ENCODE results near the gene NANS.
"Not testable (repeated sequence)": the region's sequence is repeated elsewhere in the genome, so short reads cannot be mapped to it uniquely, and the experiment has no call there.

Gene NANS

GRCh38 chr9:98049288-98050072, 7.1 kb upstream of the NANS start:
- no peaks in the 10 kb centered on the region for H3K27me3 Mint-ChIP-seq
- H3K36me3 Mint-ChIP-seq (ENCODE audit: low read depth) = peaks cover 76% of the 10 kb centered on the region
- H3K4me1 Mint-ChIP-seq (ENCODE audit: low read depth) = peaks cover 43% of the 10 kb centered on the region
- H3K9me3 Mint-ChIP-seq = peaks cover 5% of the 10 kb centered on the region
- DNase-seq = no peak
- H3K27ac Mint-ChIP-seq = no peak overlapping the region
- no peak overlapping the region for H3K4me3 Mint-ChIP-seq

GRCh38 chr9:98050351-98050750, 6.2 kb upstream of the NANS start:
- Mint-ChIP-seq H3K27me3 (no peaks in the 10 kb centered on the region), H3K27ac (no peak overlapping the region), H3K36me3 (ENCODE audit: low read depth) (peaks cover 75% of the 10 kb centered on the region), H3K9me3 (peaks cover 2% of the 10 kb centered on the region), H3K4me1 (ENCODE audit: low read depth) (peaks cover 41% of the 10 kb centered on the region), H3K4me3 (no peak overlapping the region)
- no peak for DNase-seq

GRCh38 chr9:98054376-98054951, 2.1 kb upstream of the NANS start:
- no peaks in the 10 kb centered on the region for H3K9me3 Mint-ChIP-seq
- no peak overlapping the region for H3K27ac Mint-ChIP-seq
- DNase-seq = no peak
- no peaks in the 10 kb centered on the region for H3K27me3 Mint-ChIP-seq
- H3K36me3 Mint-ChIP-seq (ENCODE audit: low read depth) = peaks cover 56% of the 10 kb centered on the region
- H3K4me3 Mint-ChIP-seq = no peak overlapping the region
- peaks cover 42% of the 10 kb centered on the region for H3K4me1 Mint-ChIP-seq (ENCODE audit: low read depth)

- Mint-ChIP-seq H3K4me1 (ENCODE audit: low read depth) (peaks cover 38% of the 10 kb centered on the region), H3K4me3 (peak overlapping the region; percentile 96), H3K36me3 (ENCODE audit: low read depth) (peaks cover 56% of the 10 kb centered on the region), H3K27me3 (no peaks in the 10 kb centered on the region), H3K27ac (peak overlapping the region; percentile 96), H3K9me3 (no peaks in the 10 kb centered on the region)
- DNase-seq = no peak
Measured at GRCh38 chr9:98057138-98057799, 737 bp downstream of the NANS start.

GRCh38 chr9:98062161-98062560, 5.6 kb downstream of the NANS start:
- Mint-ChIP-seq H3K27me3 (no peaks in the 10 kb centered on the region), H3K36me3 (ENCODE audit: low read depth) (peaks cover 81% of the 10 kb centered on the region), H3K4me1 (ENCODE audit: low read depth) (peaks cover 34% of the 10 kb centered on the region), H3K4me3 (no peak overlapping the region), H3K9me3 (no peaks in the 10 kb centered on the region), H3K27ac (no peak overlapping the region)
- DNase-seq = no peak

- no peak for DNase-seq
- H3K27ac Mint-ChIP-seq = no peak overlapping the region
- H3K4me1 Mint-ChIP-seq (ENCODE audit: low read depth) = peaks cover 17% of the 10 kb centered on the region
- H3K27me3 Mint-ChIP-seq = no peaks in the 10 kb centered on the region
- H3K36me3 Mint-ChIP-seq (ENCODE audit: low read depth) = peaks cover 78% of the 10 kb centered on the region
- no peak overlapping the region for H3K4me3 Mint-ChIP-seq
- no peaks in the 10 kb centered on the region for H3K9me3 Mint-ChIP-seq
Measured at GRCh38 chr9:98064623-98065392, 8.3 kb downstream of the NANS start.

GRCh38 chr9:98066235-98066634, 9.7 kb downstream of the NANS start:
- no peak overlapping the region for H3K4me3 Mint-ChIP-seq
- peaks cover 71% of the 10 kb centered on the region for H3K36me3 Mint-ChIP-seq (ENCODE audit: low read depth)
- no peak overlapping the region for H3K27ac Mint-ChIP-seq
- H3K27me3 Mint-ChIP-seq = no peaks in the 10 kb centered on the region
- no peaks in the 10 kb centered on the region for H3K9me3 Mint-ChIP-seq
- no peak for DNase-seq
- peaks cover 14% of the 10 kb centered on the region for H3K4me1 Mint-ChIP-seq (ENCODE audit: low read depth)

GRCh38 chr9:98067184-98067583, 10.7 kb downstream of the NANS start:
- H3K4me3 Mint-ChIP-seq = no peak overlapping the region
- H3K36me3 Mint-ChIP-seq (ENCODE audit: low read depth) = peaks cover 67% of the 10 kb centered on the region
- no peak overlapping the region for H3K27ac Mint-ChIP-seq
- H3K4me1 Mint-ChIP-seq (ENCODE audit: low read depth) = peaks cover 14% of the 10 kb centered on the region
- H3K27me3 Mint-ChIP-seq = no peaks in the 10 kb centered on the region
- no peaks in the 10 kb centered on the region for H3K9me3 Mint-ChIP-seq
- no peak for DNase-seq

- Mint-ChIP-seq H3K27me3 (no peaks in the 10 kb centered on the region), H3K27ac (no peak overlapping the region), H3K4me3 (no peak overlapping the region), H3K9me3 (no peaks in the 10 kb centered on the region), H3K36me3 (ENCODE audit: low read depth) (peaks cover 49% of the 10 kb centered on the region), H3K4me1 (ENCODE audit: low read depth) (peaks cover 19% of the 10 kb centered on the region)
- DNase-seq = no peak
Measured at GRCh38 chr9:98069551-98069950, 13.0 kb downstream of the NANS start.

- Mint-ChIP-seq H3K27ac (no peak overlapping the region), H3K27me3 (no peaks in the 10 kb centered on the region), H3K9me3 (no peaks in the 10 kb centered on the region), H3K4me1 (ENCODE audit: low read depth) (peaks cover 29% of the 10 kb centered on the region), H3K4me3 (no peak overlapping the region), H3K36me3 (ENCODE audit: low read depth) (peaks cover 40% of the 10 kb centered on the region)
- no peak for DNase-seq
Measured at GRCh38 chr9:98070704-98071103, 14.2 kb downstream of the NANS start.

GRCh38 chr9:98071737-98072136, 15.2 kb downstream of the NANS start:
- Mint-ChIP-seq H3K4me3 (no peak overlapping the region), H3K4me1 (ENCODE audit: low read depth) (peaks cover 33% of the 10 kb centered on the region), H3K27me3 (no peaks in the 10 kb centered on the region), H3K36me3 (ENCODE audit: low read depth) (peaks cover 33% of the 10 kb centered on the region), H3K27ac (peak overlapping the region; percentile 19), H3K9me3 (no peaks in the 10 kb centered on the region)
- DNase-seq = no peak

GRCh38 chr9:98074115-98074990, 17.8 kb downstream of the NANS start:
- H3K4me3 Mint-ChIP-seq = peak overlapping the region; percentile 44
- peaks cover 45% of the 10 kb centered on the region for H3K4me1 Mint-ChIP-seq (ENCODE audit: low read depth)
- peak overlapping the region; percentile 86 for H3K27ac Mint-ChIP-seq
- peaks cover 43% of the 10 kb centered on the region for H3K36me3 Mint-ChIP-seq (ENCODE audit: low read depth)
- peak; percentile 77 for DNase-seq
- H3K9me3 Mint-ChIP-seq = no peaks in the 10 kb centered on the region
- H3K27me3 Mint-ChIP-seq = no peaks in the 10 kb centered on the region

- Mint-ChIP-seq H3K36me3 (ENCODE audit: low read depth) (peaks cover 47% of the 10 kb centered on the region), H3K27ac (peak overlapping the region; percentile 86), H3K9me3 (no peaks in the 10 kb centered on the region), H3K4me1 (ENCODE audit: low read depth) (peaks cover 44% of the 10 kb centered on the region), H3K27me3 (no peaks in the 10 kb centered on the region), H3K4me3 (peak overlapping the region; percentile 18)
- DNase-seq = no peak
Measured at GRCh38 chr9:98075332-98075805, 18.8 kb downstream of the NANS start.

- not testable (repeated sequence) for H3K9me3 Mint-ChIP-seq, DNase-seq, H3K27me3 Mint-ChIP-seq, H3K4me3 Mint-ChIP-seq
- H3K27ac Mint-ChIP-seq = peak overlapping the region; percentile 86
- peaks cover 52% of the 10 kb centered on the region for H3K4me1 Mint-ChIP-seq (ENCODE audit: low read depth)
- peaks cover 51% of the 10 kb centered on the region for H3K36me3 Mint-ChIP-seq (ENCODE audit: low read depth)
Measured at GRCh38 chr9:98076514-98076890, 20.0 kb downstream of the NANS start.

All from activated T-cell treated with anti-CD3 and anti-CD28 coated beads, Interleukin-2, amount 50 U/mL, for 24 hours (primary cell).